Gastroesophageal sphincter (tissue), 3 donors: Measurements from ENCODE around the gene C10orf105.

ENCODE experiments used
- CTCF ChIP-seq, 4 experiments: fragments of 200-600 bp in 2 of 4; fragments of 450-650 bp in 2 of 4; sonication (generic) in 1 of 4; IDR thresholded peaks; one replicate each; pipeline ENCODE4 v1.5.1; 2017 to 2019; ENCODE audit warnings: antibody characterized with exemption in 4 of 4, mild to moderate bottlenecking in 2 of 4, moderate library complexity in 2 of 4
- EP300 ChIP-seq: sonication (generic); formaldehyde crosslinking; IDR thresholded peaks from one replicate; pipeline ENCODE4 v1.6.1; 2017; ENCODE audit warnings: antibody characterized with exemption, mild to moderate bottlenecking
- POLR2AphosphoS5 ChIP-seq: sonication (generic); formaldehyde crosslinking; IDR thresholded peaks from one replicate; pipeline ENCODE4 v1.6.1; 2017; ENCODE audit warnings: antibody characterized with exemption

- no peak for TF ChIP-seq EP300
- TF ChIP-seq POLR2AphosphoS5 = no peak
- TF ChIP-seq CTCF (IDR thresholded peaks at IDR 0.05) = no peak
Observed at GRCh38 chr10:71677261-71677660, 42.3 kb downstream of the C10orf105 start.
